Endodermal cell (in vitro differentiated cells): ENCODE data around the gene IGLON5. TPM values are rescaled to one million over a fixed set of nuclear protein-coding genes. Genes with fewer than 3 reads are reported as not detected.
A peak's percentile ranks its signal among the peaks of the same experiment; 100 is the strongest.

Experiments
- DNase-seq: peaks from one replicate; pipeline ENCODE4 v3.0.0-alpha.2; 2017
- H3K27ac ChIP-seq: 2 replicates; pipeline ENCODE4 v1.5.1; 2013; ENCODE audit warnings: mild to moderate bottlenecking, low read depth, low read length, moderate library complexity
- H3K27me3 ChIP-seq: 2 replicates; pipeline ENCODE4 v1.6.1; 2013; ENCODE audit warnings: mild to moderate bottlenecking, low read length, moderate library complexity; ENCODE audit not compliant: insufficient read depth, control insufficient read depth, poor library complexity, severe bottlenecking
- H3K36me3 ChIP-seq: 2 replicates; pipeline ENCODE4 v1.7.0; 2013; ENCODE audit warnings: mild to moderate bottlenecking, low read length, moderate library complexity; ENCODE audit not compliant: control insufficient read depth, insufficient read depth
- H3K4me1 ChIP-seq: one replicate; pipeline ENCODE4 v1.7.0; 2013; ENCODE audit warnings: low read length; ENCODE audit not compliant: control insufficient read depth, insufficient read depth
- H3K4me3 ChIP-seq: 2 replicates; pipeline ENCODE4 v1.5.1; 2013; ENCODE audit warnings: mild to moderate bottlenecking, low read length, moderate library complexity
- H3K9ac ChIP-seq: 2 replicates; pipeline ENCODE4 v1.6.1; 2013; ENCODE audit warnings: mild to moderate bottlenecking, low read length, moderate library complexity; ENCODE audit not compliant: poor library complexity, severe bottlenecking; ENCODE audit errors: extremely low read depth
- H3K9me3 ChIP-seq: 2 replicates; pipeline ENCODE4 v1.6.1; 2013; ENCODE audit warnings: mild to moderate bottlenecking, low read length, moderate library complexity; ENCODE audit not compliant: control insufficient read depth
- H3K27ac Mint-ChIP-seq: 2 replicates; pipeline ENCODE4 v1.8.0; 2020; ENCODE audit warnings: mixed read lengths
- H3K27me3 Mint-ChIP-seq: 2 replicates; pipeline ENCODE4 v1.8.0; 2021; ENCODE audit warnings: mild to moderate bottlenecking, mixed read lengths; ENCODE audit not compliant: insufficient read depth
- H3K36me3 Mint-ChIP-seq: 2 replicates; pipeline ENCODE4 v1.8.0; 2020; ENCODE audit warnings: low read depth, mixed read lengths
- H3K4me1 Mint-ChIP-seq: 2 replicates; pipeline ENCODE4 v1.8.0; 2020; ENCODE audit warnings: mixed read lengths
- H3K4me3 Mint-ChIP-seq: 2 replicates; pipeline ENCODE4 v1.8.0; 2020; ENCODE audit warnings: mild to moderate bottlenecking, moderate library complexity, mixed read lengths
- H3K9me3 Mint-ChIP-seq: 2 replicates; pipeline ENCODE4 v1.8.0; 2020; ENCODE audit warnings: mild to moderate bottlenecking, mixed read lengths
- WGBS, 2 experiments: methylation state at CpG; one replicate each; pipeline versions ENCODE4 v1.1.5 to v1.1.7; 2013; ENCODE audit warnings: missing lambda C conversion rate in 2 of 2, mixed read lengths in 1 of 2; ENCODE audit not compliant: insufficient coverage in 1 of 2, insufficient read length in 1 of 2; 5-methylcytosine and 5-hydroxymethylcytosine counted together
- total RNA-seq, 2 donors: library from RNA; stranded (reverse); fragmentation: NEBNext Ultra II Directional in 1 of 2; extraction: Animal tissue kit (Norgen Biotek cat#: 25700) in 1 of 2; gene quantifications; 2 replicates in 1 of 2; 3 replicates in 1 of 2; pipeline ENCODE4 v1.2.1, GENCODE V29; 2021
- TF ChIP-seq, protein P1 (sequence below): fragments of 200-600 bp; sonication (generic); conservative IDR thresholded peaks from 2 replicates; pipeline ENCODE4 v1.5.0; 2021; ENCODE audit warnings: antibody characterized with exemption, mild to moderate bottlenecking

The IGLON5 gene
- total RNA-seq, 2 donors from 2014 or later = 42.7 to 49.4 TPM

DNA sequence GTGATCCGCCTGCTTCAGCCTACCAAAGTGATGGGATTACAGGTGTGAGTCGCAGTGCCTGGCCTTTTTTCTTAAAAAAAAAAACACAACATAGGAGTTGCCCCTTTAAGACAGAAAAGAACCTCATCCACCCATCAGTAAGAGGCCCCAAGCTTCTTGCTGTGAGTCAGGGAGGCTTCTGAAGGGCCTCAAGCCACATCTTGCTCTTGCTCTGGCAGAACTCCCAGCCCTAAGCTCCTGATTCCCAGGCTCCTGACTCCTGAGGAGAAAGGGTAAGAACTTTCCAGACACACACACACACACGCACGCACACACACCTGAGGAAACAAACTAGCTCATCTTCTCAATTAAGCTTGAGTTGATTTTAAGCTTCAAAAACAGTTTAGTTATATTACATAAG, 47.9 kb downstream of the IGLON5 start:
- Mint-ChIP-seq H3K4me1 (peaks cover 37% of the 10 kb centered on the region), H3K36me3 (peaks cover 3% of the 10 kb centered on the region), H3K4me3 (no peak overlapping the region), H3K27ac (peak overlapping the region; percentile 44), H3K9me3 (no peaks in the 10 kb centered on the region), H3K27me3 (no peaks in the 10 kb centered on the region)
- H3K36me3 ChIP-seq = no peaks in the 10 kb centered on the region
- no peaks in the 10 kb centered on the region for H3K27me3 ChIP-seq
- 90 to 100% methylated on average over 1 to 2 of the region's 4 CpGs for WGBS, 2 experiments
- no peaks in the 10 kb centered on the region for H3K9me3 ChIP-seq
- no peak for DNase-seq
- H3K4me3 ChIP-seq = no peak overlapping the region
- H3K4me1 ChIP-seq = peaks cover 8% of the 10 kb centered on the region
- no peak overlapping the region for H3K9ac ChIP-seq
- TF ChIP-seq, protein P1, sequence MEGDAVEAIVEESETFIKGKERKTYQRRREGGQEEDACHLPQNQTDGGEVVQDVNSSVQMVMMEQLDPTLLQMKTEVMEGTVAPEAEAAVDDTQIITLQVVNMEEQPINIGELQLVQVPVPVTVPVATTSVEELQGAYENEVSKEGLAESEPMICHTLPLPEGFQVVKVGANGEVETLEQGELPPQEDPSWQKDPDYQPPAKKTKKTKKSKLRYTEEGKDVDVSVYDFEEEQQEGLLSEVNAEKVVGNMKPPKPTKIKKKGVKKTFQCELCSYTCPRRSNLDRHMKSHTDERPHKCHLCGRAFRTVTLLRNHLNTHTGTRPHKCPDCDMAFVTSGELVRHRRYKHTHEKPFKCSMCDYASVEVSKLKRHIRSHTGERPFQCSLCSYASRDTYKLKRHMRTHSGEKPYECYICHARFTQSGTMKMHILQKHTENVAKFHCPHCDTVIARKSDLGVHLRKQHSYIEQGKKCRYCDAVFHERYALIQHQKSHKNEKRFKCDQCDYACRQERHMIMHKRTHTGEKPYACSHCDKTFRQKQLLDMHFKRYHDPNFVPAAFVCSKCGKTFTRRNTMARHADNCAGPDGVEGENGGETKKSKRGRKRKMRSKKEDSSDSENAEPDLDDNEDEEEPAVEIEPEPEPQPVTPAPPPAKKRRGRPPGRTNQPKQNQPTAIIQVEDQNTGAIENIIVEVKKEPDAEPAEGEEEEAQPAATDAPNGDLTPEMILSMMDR = no peak
- H3K27ac ChIP-seq = no peak overlapping the region

DNA sequence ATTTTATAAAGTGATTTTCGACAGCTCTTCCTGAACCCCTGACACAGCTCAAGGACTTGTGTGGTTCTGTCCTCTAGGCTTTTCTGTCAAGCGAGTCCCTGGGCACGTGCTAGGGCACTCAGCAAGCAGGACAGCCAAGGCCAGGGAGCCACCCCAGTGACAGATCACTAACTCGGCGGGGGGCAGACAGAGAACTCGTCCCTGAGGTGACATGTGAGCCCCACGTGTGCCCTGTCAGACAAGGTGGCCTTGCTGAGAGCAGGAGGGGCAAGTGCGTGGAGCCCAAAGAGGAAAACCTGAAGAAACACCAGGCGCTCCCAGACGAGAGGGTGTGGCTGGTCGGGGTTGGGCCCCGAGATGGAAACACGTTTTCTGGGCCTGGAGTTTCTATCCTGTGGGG, 49.8 kb downstream of the IGLON5 start:
- H3K27me3 ChIP-seq = no peaks in the 10 kb centered on the region
- WGBS, 2 experiments = 90 to 93% methylated on average over 8 to 13 of the region's 13 CpGs
- H3K27ac Mint-ChIP-seq = peak overlapping the region; percentile 21
- DNase-seq = peak; percentile 38
- peaks cover 3% of the 10 kb centered on the region for H3K36me3 Mint-ChIP-seq
- H3K9me3 ChIP-seq = no peaks in the 10 kb centered on the region
- H3K4me1 Mint-ChIP-seq = peaks cover 40% of the 10 kb centered on the region
- no peak overlapping the region for H3K4me3 Mint-ChIP-seq
- H3K27ac ChIP-seq = no peak overlapping the region
- no peaks in the 10 kb centered on the region for H3K9me3 Mint-ChIP-seq
- H3K4me1 ChIP-seq = peaks cover 11% of the 10 kb centered on the region
- no peak overlapping the region for H3K4me3 ChIP-seq
- H3K9ac ChIP-seq = no peak overlapping the region
- H3K27me3 Mint-ChIP-seq = no peaks in the 10 kb centered on the region
- TF ChIP-seq, protein P1 = no peak
- no peaks in the 10 kb centered on the region for H3K36me3 ChIP-seq

DNA sequence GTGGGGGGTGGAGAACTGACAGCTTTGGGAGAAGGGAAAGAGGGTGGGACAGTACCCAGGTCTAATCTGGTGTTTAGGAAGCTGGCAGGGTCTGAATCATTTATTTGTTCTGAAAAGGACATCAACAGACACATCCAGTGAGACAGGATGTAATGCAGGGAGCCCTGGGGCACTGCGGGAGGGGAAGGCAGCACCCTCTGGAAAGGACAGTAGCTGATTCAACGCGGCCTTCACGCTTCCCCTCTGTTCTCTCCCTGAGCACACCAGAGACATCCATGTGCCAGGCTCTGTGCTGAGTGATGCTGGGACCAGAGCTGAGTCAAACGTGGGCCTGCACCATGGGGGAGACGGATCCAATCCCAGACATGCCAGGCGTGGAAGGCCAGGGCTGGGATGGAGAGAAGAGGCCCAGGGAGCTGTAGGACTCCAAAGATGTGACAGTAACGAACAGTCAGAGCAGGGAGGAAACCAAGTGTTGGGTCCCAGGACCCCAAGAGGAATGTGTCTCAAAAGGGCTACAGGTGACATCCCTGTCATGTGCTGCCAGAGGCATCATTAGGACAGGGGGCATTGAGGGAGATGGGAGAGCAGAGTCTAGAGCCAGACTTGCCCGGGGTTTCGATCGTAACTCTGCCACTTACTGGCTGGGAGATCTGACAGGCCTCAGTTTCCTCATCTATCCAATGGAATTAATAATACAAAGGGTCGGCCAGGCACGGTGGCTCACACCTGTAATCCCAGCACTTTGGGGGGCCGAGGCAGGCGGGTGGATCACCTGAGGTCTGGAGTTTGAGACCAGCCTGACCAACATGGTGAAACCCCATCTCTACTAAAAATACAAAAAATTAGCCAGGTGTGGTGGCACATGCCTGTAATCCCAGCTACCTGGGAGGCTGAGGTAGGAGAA, 53.0 kb downstream of the IGLON5 start:
- peaks cover 17% of the 10 kb centered on the region for H3K4me1 ChIP-seq

More for the DNA sequence above, 53.0 kb downstream of the IGLON5 start:
- TF ChIP-seq, protein P1 = no peak
- Mint-ChIP-seq H3K36me3 (no peaks in the 10 kb centered on the region), H3K27me3 (no peaks in the 10 kb centered on the region), H3K9me3 (no peaks in the 10 kb centered on the region), H3K27ac (peak overlapping the region; percentile 96), H3K4me3 (peak overlapping the region; percentile 15), H3K4me1 (peaks cover 42% of the 10 kb centered on the region)
- Histone ChIP-seq H3K9me3 (no peaks in the 10 kb centered on the region), H3K27ac (no peak overlapping the region), H3K36me3 (no peaks in the 10 kb centered on the region), H3K27me3 (no peaks in the 10 kb centered on the region), H3K9ac (peak overlapping the region; percentile 75), H3K4me3 (no peak overlapping the region)
- WGBS, 2 experiments = 86 to 93% methylated on average over 8 to 15 of the region's 15 CpGs
- no peak for DNase-seq
